Measurements from ENCODE around the gene JARID2. TPM values are rescaled to one million over a fixed set of nuclear protein-coding genes. Genes with fewer than 3 reads are reported as not detected.

The JARID2 gene
- total and polyA plus RNA-seq, 2 of the 4 experiments (the other 2 are of a cell fraction), result 9.6 to 12.9 TPM

DNA sequence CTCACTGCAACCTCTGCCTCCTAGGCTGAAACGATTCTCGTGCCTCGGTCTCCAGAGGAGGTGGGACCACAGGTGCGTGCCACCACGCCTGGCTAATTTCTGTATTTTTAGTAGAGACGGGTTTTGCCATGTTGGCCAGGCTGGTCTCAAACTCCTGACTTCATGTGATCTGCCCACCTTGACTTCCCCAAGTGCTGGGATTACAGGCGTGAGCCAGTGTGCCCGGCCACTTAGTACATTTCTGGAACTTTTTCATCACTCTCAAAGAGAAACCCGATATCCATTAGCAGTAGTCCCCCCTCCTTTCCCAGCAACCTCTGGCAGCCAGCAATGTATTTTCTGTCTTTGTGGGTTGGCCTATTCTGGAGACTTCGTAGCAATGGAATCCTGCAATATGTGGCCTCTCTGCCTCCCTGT, 109.8 kb downstream of the JARID2 start:
- Histone ChIP-seq H3K23ac (ENCODE audit: low read depth, low read length) (no peak overlapping the region), H3K4me2 (ENCODE audit: low read depth, low read length) (no peak overlapping the region), H3K4me3 (ENCODE audit: insufficient read depth, low read depth, low read length) (no peak overlapping the region), H4K20me1 (ENCODE audit: insufficient read depth, low read length) (peaks cover 91% of the 10 kb centered on the region), H4K8ac (ENCODE audit: low read depth in 2 of 2, low read length in 2 of 2) (no peak overlapping the region), H2AK9ac (replicated peaks; ENCODE audit: low read depth, low read length, poor library complexity) (no peak overlapping the region), H2AK5ac (ENCODE audit: low read depth, low read length) (no peak overlapping the region), H3K18ac (ENCODE audit: low read depth, low read length) (no peak overlapping the region), H3K56ac (ENCODE audit: extremely low read depth, insufficient read depth, low read length) (no peak overlapping the region), H3K79me1 (ENCODE audit: low read depth in 1 of 2, low read length in 2 of 2) (peaks cover 36 to 86% of the 10 kb centered on the region in 2 experiments), H3K27me3 (ENCODE audit: control insufficient read depth, insufficient read depth, low read length) (no peaks in the 10 kb centered on the region), H2BK15ac (ENCODE audit: low read depth, low read length) (no peak overlapping the region), H2BK120ac (ENCODE audit: low read depth, low read length) (no peak overlapping the region), H3K9me1 (ENCODE audit: insufficient read depth, low read length) (peaks cover 32% of the 10 kb centered on the region), H2BK20ac (ENCODE audit: low read depth, low read length) (no peak overlapping the region), H4K91ac (ENCODE audit: insufficient read depth, low read depth, low read length) (no peak overlapping the region), H2BK5ac (ENCODE audit: low read depth, low read length, poor library complexity, severe bottlenecking) (no peak overlapping the region), H3K9ac (ENCODE audit: low read depth, low read length) (no peak overlapping the region), H2AFZ (replicated peaks; ENCODE audit: low read length, poor library complexity) (no peak overlapping the region), H3K4me1 (ENCODE audit: control insufficient read depth, insufficient read depth, low read length) (peaks cover 27% of the 10 kb centered on the region), H3K4ac (ENCODE audit: low read depth, low read length) (no peak overlapping the region; the same call in 1 of the 2 replicates), H3K9me3 (ENCODE audit: control insufficient read depth, insufficient read depth, low read length) (no peaks in the 10 kb centered on the region), H3K36me3 (ENCODE audit: control insufficient read depth, insufficient read depth, low read length) (no peaks in the 10 kb centered on the region), H3K14ac (replicated peaks; ENCODE audit: low read depth, low read length) (no peak overlapping the region), H3K27ac (ENCODE audit: insufficient read depth, low read length) (no peak overlapping the region), H4K5ac (ENCODE audit: low read depth, low read length) (no peak overlapping the region)
- ATAC-seq (ENCODE audit: low read depth) (no peak), DNase-seq (peak; percentile 50)
- ChIA-PET POLR2A (ENCODE audit: unreplicated experiment) (no interaction called here), CTCF (interaction anchor here (0.5 to 0.6 kb wide), 2 partner anchors 27 to 136 kb away, joined by 4 to 12 read pairs; no protein-coding TSS in a partner anchor)
- in situ Hi-C loops (cut with MboI; ENCODE audit: low sequenced_read_pairs), result no loop called here
- intact Hi-C loops (cut with micrococcal nuclease), result no loop called here
- dilution Hi-C loops (cut with HindIII; ENCODE audit: low sequenced_read_pairs, unreplicated experiment), result no loop called here
- 92% methylated on average over 6 of the region's 10 CpGs; no CpG with 5 or more reads in 1 of the 2 experiments for WGBS, 2 experiments (ENCODE audit: extremely low coverage in 2 of 2, insufficient read length in 1 of 2)
- TF ChIP-seq, protein P1, sequence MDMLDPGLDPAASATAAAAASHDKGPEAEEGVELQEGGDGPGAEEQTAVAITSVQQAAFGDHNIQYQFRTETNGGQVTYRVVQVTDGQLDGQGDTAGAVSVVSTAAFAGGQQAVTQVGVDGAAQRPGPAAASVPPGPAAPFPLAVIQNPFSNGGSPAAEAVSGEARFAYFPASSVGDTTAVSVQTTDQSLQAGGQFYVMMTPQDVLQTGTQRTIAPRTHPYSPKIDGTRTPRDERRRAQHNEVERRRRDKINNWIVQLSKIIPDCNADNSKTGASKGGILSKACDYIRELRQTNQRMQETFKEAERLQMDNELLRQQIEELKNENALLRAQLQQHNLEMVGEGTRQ (IDR thresholded peaks at IDR 0.05; ENCODE audit: low read depth, low read length), result no peak
- TF ChIP-seq, protein P2, sequence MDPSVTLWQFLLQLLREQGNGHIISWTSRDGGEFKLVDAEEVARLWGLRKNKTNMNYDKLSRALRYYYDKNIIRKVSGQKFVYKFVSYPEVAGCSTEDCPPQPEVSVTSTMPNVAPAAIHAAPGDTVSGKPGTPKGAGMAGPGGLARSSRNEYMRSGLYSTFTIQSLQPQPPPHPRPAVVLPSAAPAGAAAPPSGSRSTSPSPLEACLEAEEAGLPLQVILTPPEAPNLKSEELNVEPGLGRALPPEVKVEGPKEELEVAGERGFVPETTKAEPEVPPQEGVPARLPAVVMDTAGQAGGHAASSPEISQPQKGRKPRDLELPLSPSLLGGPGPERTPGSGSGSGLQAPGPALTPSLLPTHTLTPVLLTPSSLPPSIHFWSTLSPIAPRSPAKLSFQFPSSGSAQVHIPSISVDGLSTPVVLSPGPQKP (IDR thresholded peaks at IDR 0.05; ENCODE audit: borderline replicate concordance, low read depth, low read length), result no peak
- TF ChIP-seq MAFK (IDR thresholded peaks at IDR 0.05; ENCODE audit: low read depth, low read length) (no peak), RCOR1 (IDR thresholded peaks at IDR 0.05; ENCODE audit: insufficient replicate concordance, low read length) (no peak), MXI1 (IDR thresholded peaks at IDR 0.05; ENCODE audit: borderline replicate concordance, low read depth, low read length) (no peak), MAZ (IDR thresholded peaks at IDR 0.05; ENCODE audit: borderline replicate concordance, low read depth, low read length) (no peak), POLR2A (IDR thresholded peaks at IDR 0.05; ENCODE audit: low read depth, low read length) (no peak), SMC3 (IDR thresholded peaks at IDR 0.05; ENCODE audit: low read depth, low read length) (no peak), RAD21 (IDR thresholded peaks at IDR 0.05; ENCODE audit: low read length) (no peak), NFE2L2 (IDR thresholded peaks at IDR 0.05; ENCODE audit: low read depth, low read length) (no peak), FOS (IDR thresholded peaks at IDR 0.05; ENCODE audit: low read depth, low read length) (no peak), BHLHE40 (IDR thresholded peaks at IDR 0.05; ENCODE audit: low read depth, low read length) (no peak), CEBPB (IDR thresholded peaks at IDR 0.05; ENCODE audit: low read depth, low read length) (no peak), RFX5 (IDR thresholded peaks at IDR 0.05; ENCODE audit: low read depth, low read length) (no peak), CHD1 (IDR thresholded peaks at IDR 0.05; ENCODE audit: low read depth, low read length) (no peak)
- TF ChIP-seq, protein P3, sequence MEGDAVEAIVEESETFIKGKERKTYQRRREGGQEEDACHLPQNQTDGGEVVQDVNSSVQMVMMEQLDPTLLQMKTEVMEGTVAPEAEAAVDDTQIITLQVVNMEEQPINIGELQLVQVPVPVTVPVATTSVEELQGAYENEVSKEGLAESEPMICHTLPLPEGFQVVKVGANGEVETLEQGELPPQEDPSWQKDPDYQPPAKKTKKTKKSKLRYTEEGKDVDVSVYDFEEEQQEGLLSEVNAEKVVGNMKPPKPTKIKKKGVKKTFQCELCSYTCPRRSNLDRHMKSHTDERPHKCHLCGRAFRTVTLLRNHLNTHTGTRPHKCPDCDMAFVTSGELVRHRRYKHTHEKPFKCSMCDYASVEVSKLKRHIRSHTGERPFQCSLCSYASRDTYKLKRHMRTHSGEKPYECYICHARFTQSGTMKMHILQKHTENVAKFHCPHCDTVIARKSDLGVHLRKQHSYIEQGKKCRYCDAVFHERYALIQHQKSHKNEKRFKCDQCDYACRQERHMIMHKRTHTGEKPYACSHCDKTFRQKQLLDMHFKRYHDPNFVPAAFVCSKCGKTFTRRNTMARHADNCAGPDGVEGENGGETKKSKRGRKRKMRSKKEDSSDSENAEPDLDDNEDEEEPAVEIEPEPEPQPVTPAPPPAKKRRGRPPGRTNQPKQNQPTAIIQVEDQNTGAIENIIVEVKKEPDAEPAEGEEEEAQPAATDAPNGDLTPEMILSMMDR (conservative IDR thresholded peaks at IDR 0.05; ENCODE audit: low read depth, low read length), result no peak
- no TSS peak for BruUV-seq (replicated peaks)
